ENCODE measurements around the gene DCAF15.

DNA sequence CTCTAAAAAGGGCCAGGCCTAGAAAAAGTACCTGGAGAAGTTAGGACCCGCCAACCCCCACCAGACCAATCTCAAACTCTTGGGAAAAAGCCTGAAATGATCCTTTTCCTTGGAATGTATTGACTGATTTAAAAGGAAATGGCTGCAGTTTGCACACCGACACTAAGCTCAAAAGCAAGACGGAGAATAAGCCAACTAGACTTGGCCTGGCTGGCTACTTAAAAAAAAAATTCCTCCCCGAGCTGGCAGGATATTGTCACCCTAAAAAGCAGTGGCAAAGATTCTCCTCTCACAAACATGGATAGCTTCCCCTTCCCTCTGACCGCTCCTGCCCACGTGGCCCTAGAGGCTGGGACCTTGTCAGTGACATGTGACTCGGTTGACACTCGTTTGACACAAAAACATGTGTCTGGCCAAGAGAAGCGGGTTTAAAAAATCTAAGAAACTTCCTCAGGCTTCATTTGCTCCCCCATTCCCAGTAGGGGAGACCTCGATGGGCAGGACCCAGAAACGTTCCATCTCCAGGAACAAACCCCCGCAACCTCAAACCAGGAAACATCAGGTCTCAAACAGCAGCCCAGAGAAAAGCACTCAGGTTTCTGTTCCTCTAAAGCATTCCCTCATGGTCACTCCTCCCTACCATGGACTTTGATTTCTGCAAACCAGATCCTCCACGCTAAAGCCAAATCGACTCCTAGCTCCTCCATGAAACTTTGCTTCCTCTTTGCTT is 52.5 kb downstream of the DCAF15 start:
- TF ChIP-seq EZH2 (IDR thresholded peaks at IDR 0.05) (no peak), POLR2AphosphoS5 (IDR thresholded peaks at IDR 0.05; ENCODE audit: borderline replicate concordance, low read depth, low read length) (no peak)
